Aorta (tissue), 5 donors: ENCODE data around the gene GPR162. TPM values are rescaled to one million over a fixed set of nuclear protein-coding genes. Genes with fewer than 3 reads are reported as not detected.
A peak's percentile ranks its signal among the peaks of the same experiment; 100 is the strongest.

ENCODE experiments used
- ATAC-seq: fragments of 200-7000 bp; cut with Tn5 transposase; one replicate; pipeline ENCODE4 v1.9.1; 2022; ENCODE audit warnings: moderate library complexity; ENCODE audit not compliant: low FRiP score
- DNase-seq, 2 donors: peaks; one replicate each; pipeline ENCODE4 v3.0.0-alpha.2; 2020
- H3K27ac ChIP-seq, 2 donors: one replicate each; pipeline ENCODE4 v1.5.1; 2013; ENCODE audit warnings: low read length in 2 of 2, mild to moderate bottlenecking in 2 of 2, moderate library complexity in 2 of 2, control low read depth in 1 of 2, inconsistent platforms in 1 of 2, low read depth in 1 of 2
- H3K27me3 ChIP-seq, 2 donors: one replicate each; pipeline ENCODE4 v1.6.1; 2013; ENCODE audit warnings: control low read depth in 1 of 2, low read length in 1 of 2, mild to moderate bottlenecking in 1 of 2, moderate library complexity in 1 of 2; ENCODE audit not compliant: insufficient read depth in 2 of 2, control insufficient read depth in 1 of 2
- H3K36me3 ChIP-seq, 2 donors: one replicate each; pipeline ENCODE4 v1.6.1; 2013; ENCODE audit warnings: control low read depth in 1 of 2, low read length in 1 of 2, mild to moderate bottlenecking in 1 of 2; ENCODE audit not compliant: insufficient read depth in 2 of 2, control insufficient read depth in 1 of 2
- H3K4me1 ChIP-seq, 2 donors: one replicate each; pipeline ENCODE4 v1.6.1; 2013; ENCODE audit warnings: low read length in 2 of 2, control low read depth in 1 of 2, mild to moderate bottlenecking in 1 of 2, moderate library complexity in 1 of 2; ENCODE audit not compliant: insufficient read depth in 2 of 2, control insufficient read depth in 1 of 2
- H3K4me3 ChIP-seq, 2 donors: one replicate each; pipeline ENCODE4 v1.5.1; 2013; ENCODE audit warnings: low read length in 2 of 2, control low read depth in 1 of 2, mild to moderate bottlenecking in 1 of 2
- H3K9me3 ChIP-seq: one replicate; pipeline ENCODE4 v1.6.1; 2013; ENCODE audit warnings: mild to moderate bottlenecking, low read length; ENCODE audit not compliant: control insufficient read depth
- WGBS, 2 donors: extraction: QIAGEN DNeasy Blood & Tissue Kit; methylation state at CpG; one replicate each; pipeline ENCODE4 v1.1.7; 2013; 5-methylcytosine and 5-hydroxymethylcytosine counted together
- intact Hi-C, 2 donors: fragments of 100-400 bp; cut with DNase I; formaldehyde crosslinking; loops; one replicate each; pipeline versions ENCODE4 v1.14.2 to v1.15.0; 2022
- polyA plus RNA-seq, 2 donors: library from polyadenylated mRNA; stranded (reverse); fragments of 200-250 nt; gene quantifications; one replicate each; pipeline ENCODE4 v1.2.3, GENCODE V29; 2013
- total RNA-seq, 2 donors: library from RNA; stranded (reverse); fragmentation: NEBNext Ultra II Directional; extraction: Animal tissue kit (Norgen Biotek cat#: 25700); gene quantifications; one replicate each; pipeline ENCODE4 v1.2.1, GENCODE V29; 2021
- donor health status: healthy with polysubstance abuse.
- donor health status: Bipolar disorder and iron deficiency.
- donor health status: DM: no; HTN: no; CAD: no.
- donor health status: DM: no; HTN: no; CAD: no.
- donor health status: DM: yes; HTN: yes; CAD: no.

GPR162 gene
- total and polyA plus RNA-seq, 4 donors: 4.4 to 17.2 (median 11.3) TPM

GRCh38 chr12:6824085-6824775 is 2.6 kb downstream of the GPR162 start:
- Histone ChIP-seq H3K36me3 (no peaks in the 10 kb centered on the region), H3K27me3 (no peaks in the 10 kb centered on the region), H3K9me3 (no peaks in the 10 kb centered on the region), H3K27ac (no peak overlapping the region), H3K4me1 (no peaks in the 10 kb centered on the region), H3K4me3 (no peak overlapping the region)
- ATAC-seq (no peak), DNase-seq (peak in 1 of 2 donors; percentile 46)
- intact Hi-C loops: loop anchor here in 1 of 2 donors (10.0 kb wide), 1 partner anchor 209 kb away; no protein-coding TSS in a partner anchor
- 84 to 90% methylated on average over 37 of the region's 37 CpGs for WGBS, 2 donors

DNA sequence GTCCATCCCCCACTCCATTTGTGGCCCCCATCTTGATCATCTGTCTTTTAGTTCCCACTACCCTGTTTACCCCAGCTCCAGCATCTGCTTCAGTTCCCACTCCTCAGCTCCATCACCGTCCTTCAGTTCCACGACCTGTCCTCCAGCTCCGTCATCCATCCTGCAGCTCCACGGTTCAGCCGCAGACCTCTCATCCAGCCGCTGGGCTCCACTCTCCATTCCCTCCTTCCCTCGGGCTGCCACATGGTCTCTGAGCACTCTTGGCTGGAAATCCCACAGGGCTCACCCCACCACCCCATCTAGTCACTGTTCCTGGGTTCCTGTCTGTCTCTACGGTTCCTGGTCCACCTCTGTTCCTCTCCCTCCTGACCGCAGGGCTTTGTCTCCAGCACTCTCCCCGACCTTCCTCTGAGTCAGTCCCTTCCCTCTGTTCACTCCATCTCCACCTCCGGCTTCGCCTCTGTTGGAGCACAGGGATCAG is 3.3 kb downstream of the GPR162 start:
- DNase-seq (peak in 1 of 2 donors; percentile 41), ATAC-seq (no peak)
- intact Hi-C loops: loop anchor here (5.0 to 10.0 kb wide), 4 partner anchors 73 to 210 kb away; partner anchors contain the start of gene MLF2 (in 2 of the 2)
- WGBS, 2 donors: 32 to 33% methylated on average over 12 of the region's 12 CpGs
- Histone ChIP-seq H3K4me1 (no peaks in the 10 kb centered on the region), H3K4me3 (no peak overlapping the region), H3K36me3 (no peaks in the 10 kb centered on the region), H3K27ac (no peak overlapping the region), H3K27me3 (no peaks in the 10 kb centered on the region), H3K9me3 (no peaks in the 10 kb centered on the region)

- Histone ChIP-seq H3K36me3 (no peaks in the 10 kb centered on the region), H3K9me3 (no peaks in the 10 kb centered on the region), H3K4me3 (no peak overlapping the region), H3K4me1 (no peaks in the 10 kb centered on the region), H3K27ac (no peak overlapping the region), H3K27me3 (no peaks in the 10 kb centered on the region)
- 7 to 10% methylated on average over 19 of the region's 19 CpGs for WGBS, 2 donors
- intact Hi-C loops: loop anchor here (5.0 to 10.0 kb wide), 4 partner anchors 73 to 211 kb away; partner anchors contain the start of gene MLF2 (in 2 of the 2)
- DNase-seq (peak; percentile 90 to 95), ATAC-seq (peak; percentile 84)
Observed at GRCh38 chr12:6825398-6826124, 3.9 kb downstream of the GPR162 start.

DNA sequence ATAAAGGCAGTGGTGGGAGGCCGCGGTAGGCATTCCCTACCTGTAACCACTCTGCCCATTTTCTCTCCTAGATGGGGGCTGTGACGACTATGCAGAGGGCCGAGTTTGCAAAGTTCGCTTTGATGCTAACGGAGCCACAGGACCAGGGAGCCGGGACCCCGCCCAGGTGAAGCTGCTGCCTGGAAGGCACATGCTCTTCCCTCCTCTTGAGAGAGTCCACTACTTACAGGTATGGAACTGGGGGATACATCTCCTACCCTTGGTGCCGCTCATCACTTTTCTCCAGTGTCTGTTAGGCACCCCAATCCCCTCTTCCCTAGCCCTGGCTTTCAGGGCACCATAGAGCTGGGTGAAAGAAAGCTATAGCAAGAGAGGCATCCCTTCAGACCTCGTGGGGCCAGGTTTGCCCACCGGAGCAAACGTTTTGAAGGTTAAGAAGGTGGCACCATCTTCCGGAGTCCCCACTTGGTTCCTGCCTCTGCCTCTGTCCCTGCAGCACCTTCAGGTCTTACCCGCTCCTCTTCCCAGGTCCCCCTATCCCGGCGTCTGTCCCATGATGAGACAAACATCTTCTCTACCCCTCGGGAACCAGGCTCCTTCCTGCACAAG is 4.6 kb downstream of the GPR162 start:
- intact Hi-C loops: loop anchor here (5.0 to 10.0 kb wide), 4 partner anchors 74 to 211 kb away; partner anchors contain the start of gene MLF2 (in 2 of the 2)
- H3K27me3 ChIP-seq: no peaks in the 10 kb centered on the region
- no peak overlapping the region for H3K4me3 ChIP-seq
- DNase-seq (peak in 1 of 2 donors; percentile 43), ATAC-seq (no peak)
- 76 to 83% methylated on average over 17 of the region's 17 CpGs for WGBS, 2 donors
- no peak overlapping the region for H3K27ac ChIP-seq
- H3K36me3 ChIP-seq: no peaks in the 10 kb centered on the region
- H3K9me3 ChIP-seq: no peaks in the 10 kb centered on the region
- H3K4me1 ChIP-seq: no peaks in the 10 kb centered on the region

GRCh38 chr12:6826734-6827436 is 5.3 kb downstream of the GPR162 start:
- no peak for ATAC-seq
- no peaks in the 10 kb centered on the region for H3K27me3 ChIP-seq
- H3K9me3 ChIP-seq: no peaks in the 10 kb centered on the region
- peak; percentile 48 to 66 for DNase-seq
- intact Hi-C loops: loop anchor here (5.0 to 10.0 kb wide), 4 partner anchors 75 to 212 kb away; partner anchors contain the start of gene MLF2 (in 2 of the 2)
- H3K27ac ChIP-seq: no peak overlapping the region
- no peaks in the 10 kb centered on the region for H3K4me1 ChIP-seq
- H3K36me3 ChIP-seq: peaks cover 0 to 2% of the 10 kb centered on the region in 2 donors
- 66 to 68% methylated on average over 22 of the region's 22 CpGs for WGBS, 2 donors
- H3K4me3 ChIP-seq: no peak overlapping the region

DNA sequence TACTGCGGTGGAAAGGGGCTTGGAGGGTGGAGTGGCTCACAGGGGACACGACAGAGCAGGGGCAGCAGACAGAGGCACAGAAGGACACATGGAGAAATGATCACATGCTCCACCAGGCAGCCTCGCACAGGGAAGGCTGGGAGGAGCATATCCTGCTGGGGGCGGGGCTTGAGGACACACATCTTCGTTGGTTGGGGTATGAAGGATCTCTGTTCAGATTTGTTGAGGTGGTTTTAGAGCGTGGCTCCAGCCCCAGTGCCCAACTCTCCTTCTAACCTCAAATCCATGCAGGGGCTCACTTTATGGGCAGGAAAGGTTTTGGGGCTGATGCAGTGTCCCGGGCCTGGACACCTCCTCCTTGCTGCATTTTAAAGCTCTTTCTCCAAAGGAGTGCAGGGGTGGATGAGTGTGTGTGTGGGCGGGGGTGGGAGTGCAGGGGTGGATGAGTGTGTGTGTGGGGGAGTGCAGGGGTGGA is 5.9 kb downstream of the GPR162 start:
- 2 to 3% methylated on average over 8 of the region's 8 CpGs for WGBS, 2 donors
- Histone ChIP-seq H3K4me1 (no peaks in the 10 kb centered on the region), H3K9me3 (no peaks in the 10 kb centered on the region), H3K27me3 (no peaks in the 10 kb centered on the region), H3K4me3 (no peak overlapping the region), H3K27ac (no peak overlapping the region), H3K36me3 (peaks cover 0 to 2% of the 10 kb centered on the region in 2 donors)
- intact Hi-C loops: loop anchor here (5.0 to 10.0 kb wide), 4 partner anchors 75 to 213 kb away; partner anchors contain the start of gene MLF2 (in 2 of the 2)
- ATAC-seq: peak; percentile 68
- peak; percentile 90 to 94 for DNase-seq

DNA sequence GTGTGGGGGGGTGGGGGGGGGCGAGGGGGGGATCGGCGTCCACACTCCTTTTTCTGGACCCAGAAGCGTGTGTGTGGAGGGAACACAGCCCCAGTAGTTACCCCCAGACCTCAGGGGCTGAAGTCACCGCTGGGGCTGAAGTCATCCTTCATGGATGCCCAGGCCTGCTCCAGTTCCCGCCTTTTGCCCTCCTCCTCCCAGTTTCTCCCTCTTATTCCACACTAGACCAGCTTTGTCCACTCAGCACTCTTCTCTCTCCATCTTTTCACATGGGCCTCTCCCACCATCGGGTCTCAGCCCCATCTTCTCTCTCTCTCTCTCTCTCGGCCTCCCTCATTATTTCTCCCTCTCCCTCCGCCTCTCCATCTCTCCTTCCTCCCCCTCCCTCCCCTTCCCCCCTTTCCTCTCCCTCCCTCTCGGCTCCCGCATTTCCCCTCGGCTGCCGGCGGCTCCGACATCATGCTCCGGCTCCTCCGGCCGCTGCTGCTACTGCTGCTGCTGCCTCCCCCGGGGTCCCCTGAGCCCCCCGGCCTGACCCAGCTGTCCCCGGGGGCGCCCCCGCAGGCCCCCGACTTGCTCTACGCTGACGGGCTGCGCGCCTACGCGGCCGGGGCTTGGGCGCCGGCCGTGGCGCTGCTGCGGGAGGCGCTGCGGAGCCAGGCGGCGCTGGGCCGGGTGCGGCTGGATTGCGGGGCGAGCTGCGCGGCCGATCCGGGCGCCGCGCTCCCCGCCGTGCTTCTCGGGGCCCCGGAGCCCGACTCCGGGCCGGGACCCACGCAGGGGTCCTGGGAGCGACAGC is 6.6 kb downstream of the GPR162 start, which contains the start of gene P3H3:
TSS of gene P3H3 (plus strand) at position 426 of the 799 bp plus-strand sequence. CDS start at position 460, 34 bp downstream.
- intact Hi-C loops: loop anchor here (5.0 to 10.0 kb wide), 4 partner anchors 76 to 213 kb away; partner anchors contain the start of gene MLF2 (in 2 of the 2)

More for the DNA sequence above, 6.6 kb downstream of the GPR162 start, which contains the start of gene P3H3:
- peak within 1 kb of the TSS; percentile 90 to 92 for H3K4me3 ChIP-seq
- peak; percentile 61 to 78 for DNase-seq
- peak; percentile 1 for ATAC-seq
- H3K27me3 ChIP-seq: no peaks in the 10 kb centered on the region
- peaks cover 0 to 2% of the 10 kb centered on the region in 2 donors for H3K36me3 ChIP-seq
- H3K9me3 ChIP-seq: no peaks in the 10 kb centered on the region
- WGBS, 2 donors: 0 to 1% methylated on average over 53 to 60 of the region's 60 CpGs
- H3K4me1 ChIP-seq: no peaks in the 10 kb centered on the region
- peak within 1 kb of the TSS; percentile 71 to 87 for H3K27ac ChIP-seq
